ENCODE measurements around the gene L3MBTL4.

GRCh38 chr18:6021306-6022073 lies 393.2 kb downstream of the L3MBTL4 start:
- TF ChIP-seq GATA2 (CRISPR knock-in tag; IDR thresholded peaks at IDR 0.05) (no peak), ZNF274 (IDR thresholded peaks at IDR 0.05; ENCODE audit: borderline replicate concordance, low read depth, low read length) (no peak), E2F8 (IDR thresholded peaks at IDR 0.05; ENCODE audit: low read depth, partially characterized antibody) (no peak), ELF4 (CRISPR knock-in tag; IDR thresholded peaks at IDR 0.05) (no peak), CTCF (IDR thresholded peaks at IDR 0.05 in 2 of 3, conservative IDR thresholded peaks at IDR 0.05 in 1 of 3; ENCODE audit: insufficient read depth in 2 of 3, low read depth in 1 of 3, low read length in 3 of 3) (no peak), SIN3B (IDR thresholded peaks at IDR 0.05; ENCODE audit: low read depth) (no peak), ADNP (tag; IDR thresholded peaks at IDR 0.05) (no peak), MAX (CRISPR knock-in tag; IDR thresholded peaks at IDR 0.05) (no peak)

Measured in K562 (cell line).